Cardiac muscle cell (in vitro differentiated cells and primary cell): ENCODE results near the gene SLC35D1. TPM values are rescaled to one million over a fixed set of nuclear protein-coding genes. Genes with fewer than 3 reads are reported as not detected.

Source experiments
- DNase-seq, 2 donors: peaks; one replicate each; pipeline versions ENCODE4 v3.0.0 to v3.0.0-alpha.2; 2010 to 2017; ENCODE audit warnings: low read depth in 1 of 2, low spot score in 1 of 2
- H3K27ac ChIP-seq: fragments of 200-600 bp; sonication (generic); 2 replicates; pipeline ENCODE4 v1.5.1; 2016
- H3K27me3 ChIP-seq: fragments of 200-600 bp; sonication (generic); 2 replicates; pipeline ENCODE4 v1.6.0; 2016; ENCODE audit warnings: control low read depth
- H3K36me3 ChIP-seq: fragments of 200-600 bp; sonication (generic); 2 replicates; pipeline ENCODE4 v1.5.1; 2016; ENCODE audit warnings: control low read depth
- H3K4me1 ChIP-seq: fragments of 200-600 bp; sonication (generic); 2 replicates; pipeline ENCODE4 v1.8.1; 2017; ENCODE audit warnings: low read depth, mild to moderate bottlenecking, mixed run types
- H3K4me3 ChIP-seq: fragments of 200-600 bp; sonication (generic); 2 replicates; pipeline ENCODE4 v1.5.1; 2016; ENCODE audit warnings: mild to moderate bottlenecking
- H3K9me3 ChIP-seq: fragments of 200-600 bp; sonication (generic); 2 replicates; pipeline ENCODE4 v1.5.1; 2017; ENCODE audit warnings: low read depth, mild to moderate bottlenecking, control low read depth
- CTCF ChIP-seq: IDR thresholded peaks from 2 replicates; pipeline ENCODE4 v1.5.1; 2012; ENCODE audit warnings: low read depth, mild to moderate bottlenecking, low read length
- polyA plus RNA-seq: library from polyadenylated mRNA; unstranded; fragments of >200 nt; fragmentation: Nextera tagmentation; extraction: Ambion mirVana; gene quantifications from 2 replicates; pipeline ENCODE4 v1.2.1, GENCODE V29; 2016
- total RNA-seq: library from RNA; depleted of rRNA; stranded (reverse); fragments of >200 nt; gene quantifications from 2 replicates; pipeline ENCODE4 v1.2.3, GENCODE V29; 2016

Gene SLC35D1
- total and polyA plus RNA-seq, 2 experiments from 2014 or later, result 11.3 to 13.3 TPM

- DNase-seq, result peak in 1 of 2 donors; percentile 26
- Histone ChIP-seq H3K9me3 (no peaks in the 10 kb centered on the region), H3K4me1 (no peaks in the 10 kb centered on the region), H3K4me3 (no peak overlapping the region), H3K36me3 (no peaks in the 10 kb centered on the region), H3K27me3 (no peaks in the 10 kb centered on the region), H3K27ac (no peak overlapping the region)
- TF ChIP-seq CTCF, result no peak
Observed at GRCh38 chr1:67058761-67059160, 4.8 kb upstream of the SLC35D1 start.

- no peak for TF ChIP-seq CTCF
- Histone ChIP-seq H3K36me3 (no peaks in the 10 kb centered on the region), H3K4me1 (no peaks in the 10 kb centered on the region), H3K4me3 (no peak overlapping the region), H3K27me3 (no peaks in the 10 kb centered on the region), H3K27ac (no peak overlapping the region), H3K9me3 (no peaks in the 10 kb centered on the region)
- DNase-seq, result no peak
Observed at GRCh38 chr1:67058242-67058641, 4.3 kb upstream of the SLC35D1 start.

GRCh38 chr1:67053535-67053784 lies 488 bp downstream of the SLC35D1 start:
- Histone ChIP-seq H3K27me3 (no peaks in the 10 kb centered on the region), H3K27ac (peak overlapping the region; percentile 97), H3K9me3 (no peaks in the 10 kb centered on the region), H3K4me1 (peaks cover 21% of the 10 kb centered on the region), H3K36me3 (peaks cover 13% of the 10 kb centered on the region), H3K4me3 (peak overlapping the region; percentile 85)
- no peak for TF ChIP-seq CTCF
- DNase-seq, result peak; percentile 70 to 75

GRCh38 chr1:67052741-67053534 lies 1.0 kb downstream of the SLC35D1 start:
- peak; percentile 39 to 46 for DNase-seq
- H3K36me3 ChIP-seq, result peaks cover 13% of the 10 kb centered on the region
- peak overlapping the region; percentile 97 for H3K27ac ChIP-seq
- peak overlapping the region; percentile 85 for H3K4me3 ChIP-seq
- no peaks in the 10 kb centered on the region for H3K27me3 ChIP-seq
- peaks cover 25% of the 10 kb centered on the region for H3K4me1 ChIP-seq
- H3K9me3 ChIP-seq, result no peaks in the 10 kb centered on the region
- no peak for TF ChIP-seq CTCF

- Histone ChIP-seq H3K4me1 (peaks cover 25% of the 10 kb centered on the region), H3K27me3 (no peaks in the 10 kb centered on the region), H3K9me3 (no peaks in the 10 kb centered on the region), H3K36me3 (peaks cover 30% of the 10 kb centered on the region), H3K4me3 (peak overlapping the region; percentile 85), H3K27ac (no peak overlapping the region)
- no peak for DNase-seq
- TF ChIP-seq CTCF, result no peak
Observed at GRCh38 chr1:67051196-67051595, 2.8 kb downstream of the SLC35D1 start.
